GM18868 (cell line): ENCODE results near the gene CADM4.
"Not testable (repeated sequence)": the region's sequence is repeated elsewhere in the genome, so short reads cannot be mapped to it uniquely, and the experiment has no call there.

Experiments used
- ATAC-seq: cut with Tn5 transposase; IDR thresholded peaks from one replicate; pipeline ENCODE4 v1.9.1; 2021; ENCODE audit warnings: mild to moderate bottlenecking, moderate library complexity; ENCODE audit not compliant: unreplicated experiment

The CADM4 gene

DNA sequence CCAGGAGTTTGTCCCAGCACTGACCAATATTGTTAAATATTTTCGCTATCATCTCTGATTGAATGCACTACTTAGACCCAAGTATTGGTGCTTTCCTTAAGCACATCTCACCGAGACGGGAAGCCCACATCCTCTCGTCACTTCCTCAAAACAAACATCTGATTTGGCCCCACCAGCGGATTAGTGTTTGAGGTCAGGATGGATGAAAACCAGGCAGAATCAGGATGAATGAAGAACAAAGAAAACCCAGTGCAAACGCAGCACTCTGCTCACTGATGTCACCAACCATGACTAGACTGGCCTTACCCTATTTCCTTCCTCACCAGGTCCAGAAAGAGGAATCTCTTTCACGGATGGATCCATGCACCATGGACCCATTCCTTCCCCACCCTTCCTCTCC is 24.4 kb upstream of the CADM4 start:
- no peak for ATAC-seq

DNA sequence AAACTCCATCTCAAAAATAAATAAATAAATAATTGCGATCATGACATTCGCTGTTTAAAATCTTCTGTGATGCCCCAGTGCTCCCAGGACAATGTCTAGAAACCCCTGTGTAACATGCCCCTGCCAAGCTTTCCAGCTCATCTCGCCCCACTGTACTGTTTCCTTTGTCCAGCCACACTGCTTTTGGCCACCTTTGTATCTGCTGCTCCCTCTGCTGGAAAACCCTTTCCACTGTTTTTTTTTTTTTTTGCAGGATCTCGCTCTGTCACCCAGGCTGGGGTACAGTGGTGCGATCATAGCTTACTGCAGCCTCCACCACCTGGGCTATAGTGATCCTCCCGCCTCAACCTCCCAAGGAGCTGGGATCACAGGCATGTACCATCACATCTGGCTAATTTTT is 22.8 kb upstream of the CADM4 start:
- ATAC-seq: no peak

- ATAC-seq: no peak
Observed at GRCh38 chr19:43660971-43661360, 21.3 kb upstream of the CADM4 start.

GRCh38 chr19:43660301-43660970 is 20.8 kb upstream of the CADM4 start:
- no peak for ATAC-seq

- no peak for ATAC-seq
Observed at GRCh38 chr19:43658494-43658893, 18.8 kb upstream of the CADM4 start.

GRCh38 chr19:43658001-43658400 is 18.4 kb upstream of the CADM4 start:
- ATAC-seq: no peak

DNA sequence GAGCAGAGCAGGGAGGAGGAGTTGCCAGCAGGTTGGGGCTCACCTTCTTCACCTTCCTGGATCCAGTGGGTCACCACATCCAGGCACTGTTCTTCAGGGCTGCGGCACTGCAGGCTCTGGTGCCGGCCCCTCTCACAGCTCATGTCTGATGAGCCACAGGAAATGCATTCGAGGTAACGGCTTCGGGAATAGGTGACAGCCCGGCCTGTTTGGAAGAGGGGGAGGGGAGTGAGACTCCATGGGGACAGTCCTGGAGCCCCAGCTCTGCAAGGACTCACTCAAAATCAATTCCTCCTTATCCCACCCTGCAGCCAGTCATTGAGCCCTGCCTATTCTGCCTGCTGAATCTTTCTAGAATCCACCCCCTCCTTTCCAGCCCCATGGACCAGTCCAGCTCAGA is 16.8 kb upstream of the CADM4 start:
- ATAC-seq: no peak

- ATAC-seq: no peak
Observed at GRCh38 chr19:43652546-43652874, 12.9 kb upstream of the CADM4 start.

- no peak for ATAC-seq
Observed at GRCh38 chr19:43651758-43652545, 12.3 kb upstream of the CADM4 start.

DNA sequence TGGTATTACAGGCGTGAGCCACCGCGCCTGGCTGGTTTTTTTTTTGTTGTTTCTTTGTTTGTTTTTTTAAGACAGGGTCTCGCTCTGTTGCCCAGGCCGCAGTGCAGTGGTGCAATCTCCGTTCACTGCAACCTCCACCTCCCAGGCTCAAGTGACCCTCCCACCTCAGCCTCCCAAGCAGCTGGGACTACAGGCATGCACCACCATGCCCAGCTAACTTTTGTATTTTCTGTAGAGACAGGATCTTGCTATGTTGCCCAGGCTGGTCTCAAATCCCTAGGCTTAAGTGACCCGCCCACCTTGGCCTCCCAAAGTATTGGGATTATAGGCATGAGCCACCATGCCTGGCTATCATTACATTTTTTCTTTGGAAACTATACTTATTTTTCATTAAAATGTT is 10.6 kb upstream of the CADM4 start:
- ATAC-seq: not testable (repeated sequence)

DNA sequence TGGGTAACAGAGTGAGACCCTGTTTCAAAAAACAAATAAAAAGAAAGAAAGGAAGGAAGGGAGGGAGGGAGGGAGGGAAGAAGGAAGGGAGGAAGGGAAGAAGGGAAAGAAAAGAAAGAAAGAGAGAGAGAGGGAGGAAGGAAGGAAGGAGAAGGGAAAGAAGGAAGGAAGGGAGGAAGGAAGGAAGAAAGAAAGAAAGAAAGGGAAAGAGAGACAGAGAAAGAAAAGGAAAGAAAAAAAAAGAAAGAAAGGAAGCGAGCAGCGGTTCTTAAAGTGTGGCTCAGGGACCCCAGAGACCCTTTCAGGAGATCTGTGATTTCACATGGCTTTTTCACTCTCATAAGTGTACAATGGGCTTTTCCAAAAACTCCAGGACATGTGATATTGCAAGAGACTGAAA is 9.9 kb upstream of the CADM4 start:
- no peak for ATAC-seq

- no peak for ATAC-seq
Observed at GRCh38 chr19:43648633-43649032, 9.0 kb upstream of the CADM4 start.

GRCh38 chr19:43644181-43644580 is 4.5 kb upstream of the CADM4 start:
- ATAC-seq: no peak

DNA sequence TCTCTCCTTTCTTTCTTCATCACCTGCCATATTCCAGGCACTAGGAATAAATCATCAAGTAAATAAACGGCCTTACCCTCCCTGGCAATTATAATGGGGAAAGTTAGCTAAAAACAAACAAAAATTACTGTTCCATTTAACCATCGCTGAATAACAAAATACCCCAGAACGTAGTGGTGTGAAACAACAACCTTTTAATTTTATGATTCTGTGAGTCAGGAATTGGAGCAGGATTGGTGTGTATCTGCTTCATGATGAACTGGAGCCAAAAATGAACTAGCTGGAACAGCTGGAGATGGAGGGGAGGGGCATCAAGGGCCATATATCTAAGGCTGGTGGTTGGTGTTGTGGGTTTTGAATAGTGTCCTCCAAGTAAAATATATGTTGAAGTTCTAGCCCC is 3.7 kb upstream of the CADM4 start:
- no peak for ATAC-seq

- no peak for ATAC-seq
Observed at GRCh38 chr19:43642531-43642930, 2.9 kb upstream of the CADM4 start.

GRCh38 chr19:43641333-43641732 is 1.7 kb upstream of the CADM4 start:
- ATAC-seq: no peak

- no peak for ATAC-seq
Observed at GRCh38 chr19:43640424-43640757, 741 bp upstream of the CADM4 start.

DNA sequence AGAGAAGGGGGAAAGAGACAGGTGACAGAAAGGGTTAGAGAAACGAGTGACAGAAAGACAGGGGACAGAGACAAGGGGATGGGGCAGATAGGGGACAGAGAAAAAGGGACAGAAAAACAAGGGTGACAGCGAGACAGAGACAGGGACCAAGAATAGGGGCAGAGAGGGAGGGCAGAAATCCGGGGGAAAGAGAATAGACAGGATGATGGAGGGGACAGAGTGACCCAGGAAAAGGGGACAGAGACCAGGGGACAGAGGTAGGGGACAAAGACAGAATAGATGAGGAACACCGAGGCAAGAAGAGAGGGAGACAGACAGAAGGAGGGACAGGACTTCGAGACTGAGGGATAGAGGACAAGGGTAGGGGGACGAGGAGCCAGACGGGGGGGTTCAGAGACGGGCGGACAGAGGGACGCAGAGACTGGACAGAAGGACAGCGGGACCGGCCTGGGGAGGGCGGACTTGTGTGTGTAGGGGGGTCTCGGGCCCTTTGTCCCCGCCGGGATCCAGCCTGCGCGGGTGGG is 593 bp downstream of the CADM4 start:
- ATAC-seq: no peak

DNA sequence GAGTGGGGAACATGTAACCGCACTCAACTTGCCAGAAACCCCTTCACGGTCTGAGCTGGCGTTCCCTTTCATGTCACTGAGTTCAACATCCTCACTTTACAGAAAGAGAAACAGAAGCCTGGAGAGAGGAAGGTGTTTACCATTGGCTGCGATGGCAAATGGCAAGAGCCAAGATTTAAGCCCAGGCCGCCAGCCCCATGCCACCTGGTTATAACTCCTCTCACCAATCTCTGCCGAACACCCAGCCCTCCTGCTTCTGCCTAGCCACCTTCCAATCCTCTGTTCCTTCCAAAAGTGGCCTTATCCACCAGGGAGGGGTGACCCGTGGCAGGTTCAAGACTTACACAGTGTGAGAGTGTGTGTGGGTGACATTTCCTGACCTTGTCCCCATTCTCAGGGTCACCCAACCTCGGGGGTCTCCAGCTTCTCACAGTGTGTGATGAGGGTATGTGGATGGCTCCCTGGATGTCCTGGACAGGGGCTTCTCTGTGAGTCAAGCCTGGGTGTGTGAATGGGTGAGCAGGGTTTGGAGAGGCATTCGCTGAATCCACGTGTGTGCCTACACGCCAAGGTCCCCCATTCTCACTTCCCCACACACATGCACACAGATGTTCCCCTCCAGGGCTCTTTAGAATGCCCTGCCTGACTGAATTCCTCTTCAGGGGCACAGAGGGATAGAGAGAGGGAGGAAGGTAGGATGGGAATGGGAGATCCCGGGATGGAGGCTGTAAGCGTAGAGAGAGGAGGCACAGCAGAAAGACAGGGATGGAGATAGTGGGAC is 1.2 kb downstream of the CADM4 start:
- ATAC-seq: no peak

- ATAC-seq: no peak
Observed at GRCh38 chr19:43636121-43636683, 3.4 kb downstream of the CADM4 start.

- ATAC-seq: not testable (repeated sequence)
Observed at GRCh38 chr19:43635561-43635940, 4.1 kb downstream of the CADM4 start.
